K562 (cell line): ENCODE measurements around the gene BMP10. TPM values are rescaled to one million over a fixed set of nuclear protein-coding genes. Genes with fewer than 3 reads are reported as not detected.

Experiments used
- ARID1B ChIP-seq: fragments of 450-650 bp; IDR thresholded peaks from 2 replicates; pipeline ENCODE4 v1.6.1; 2016; ENCODE audit warnings: antibody characterized with exemption, mild to moderate bottlenecking, inconsistent platforms
- CBFA2T3 ChIP-seq: fragments of 450-650 bp; IDR thresholded peaks from 2 replicates; pipeline ENCODE4 v1.6.1; 2017
- CTBP1 ChIP-seq: fragments of 450-650 bp; IDR thresholded peaks from 2 replicates; pipeline ENCODE4 v1.6.1; 2016; ENCODE audit warnings: borderline replicate concordance
- CXXC5 ChIP-seq: fragments of 250-450 bp; sonication (Bioruptor Pico); IDR thresholded peaks from 2 replicates; pipeline ENCODE4 v1.8.0; 2022; ENCODE audit warnings: inconsistent platforms, mild to moderate bottlenecking, moderate library complexity
- EP400 ChIP-seq: fragments of 450-650 bp; IDR thresholded peaks from 2 replicates; pipeline ENCODE4 v1.6.1; 2017; ENCODE audit warnings: antibody characterized with exemption, mild to moderate bottlenecking, moderate library complexity
- JUNB ChIP-seq: fragments of 450-650 bp; formaldehyde crosslinking; conservative IDR thresholded peaks from 2 replicates; pipeline ENCODE4 v1.4.0; 2020; ENCODE audit warnings: mild to moderate bottlenecking
- KDM1A ChIP-seq, 2 experiments: fragments of 450-650 bp; IDR thresholded peaks; 2 replicates each; pipeline ENCODE4 v1.6.1; 2016; ENCODE audit warnings: mild to moderate bottlenecking in 2 of 2
- L3MBTL2 ChIP-seq: fragments of 450-650 bp; IDR thresholded peaks from 2 replicates; pipeline ENCODE4 v1.6.1; 2016; ENCODE audit warnings: mild to moderate bottlenecking, moderate library complexity
- NR3C1 ChIP-seq: sonication (generic); formaldehyde crosslinking; IDR thresholded peaks from 2 replicates; pipeline ENCODE4 v1.8.1; 2022; ENCODE audit warnings: missing genetic modification reagents
- POLR2G ChIP-seq: fragments of 200-400 bp; formaldehyde crosslinking; IDR thresholded peaks from 2 replicates; pipeline ENCODE4 v1.6.1; 2017; ENCODE audit warnings: low read depth, mild to moderate bottlenecking, antibody characterized with exemption, low read length, moderate library complexity
- SMARCA4 ChIP-seq: fragments of 450-650 bp; IDR thresholded peaks from 2 replicates; pipeline ENCODE4 v1.6.1; 2016
- TAF7 ChIP-seq: fragments of 450-650 bp; IDR thresholded peaks from 2 replicates; pipeline ENCODE4 v1.6.1; 2016; ENCODE audit warnings: missing genetic modification characterization, missing compliant biosample characterization
- TAF9B ChIP-seq: fragments of 450-650 bp; IDR thresholded peaks from 2 replicates; pipeline ENCODE4 v1.6.1; 2018; ENCODE audit warnings: mild to moderate bottlenecking; ENCODE audit not compliant: partially characterized antibody
- TBL1XR1 ChIP-seq, 2 experiments: IDR thresholded peaks; 2 replicates each; pipeline ENCODE4 v1.6.1; 2012; ENCODE audit warnings: improper control_type of control experiment in 2 of 2, low read length in 2 of 2, mild to moderate bottlenecking in 1 of 2
- TRIM24 ChIP-seq, 2 experiments: fragments of 450-650 bp; IDR thresholded peaks; 2 replicates each; pipeline ENCODE4 v1.6.1; 2016
- XRCC4 ChIP-seq: IDR thresholded peaks from one replicate; pipeline ENCODE4 v1.6.1; 2011; ENCODE audit not compliant: insufficient read depth, insufficient read length; ENCODE audit errors: extremely low read depth
- ZNF274 ChIP-seq: IDR thresholded peaks from 2 replicates; pipeline ENCODE4 v1.6.1; 2011; ENCODE audit warnings: low read depth, mild to moderate bottlenecking, low read length, moderate library complexity, borderline replicate concordance
- ZNF644 ChIP-seq: fragments of 200-800 bp; sonication (Bioruptor generic); IDR thresholded peaks from 2 replicates; pipeline ENCODE4 v1.6.1; 2016; ENCODE audit warnings: low read depth, missing genetic modification characterization, missing compliant biosample characterization
- polyA plus RNA-seq, 8 experiments: library from polyadenylated mRNA; depleted of rRNA in 4 of 8; stranded (reverse) in 5 of 8; unstranded in 3 of 8; fragments of >200 nt; fragmentation: Nextera tagmentation in 2 of 8; fragmentation: Illumina TruSeq in 1 of 8; extraction: Ambion mirVana in 2 of 8; extraction: Trizol in 1 of 8; gene quantifications; 2 replicates each; pipeline versions ENCODE4 v1.2.1 to v1.2.3, GENCODE V29; 2011 to 2014; ENCODE audit warnings: inconsistent platforms in 1 of 8, missing spikeins in 1 of 8
- total RNA-seq, 7 experiments: library from RNA; depleted of rRNA in 6 of 7; stranded (reverse); fragments of >200 nt in 6 of 7; fragmentation: Illumina TruSeq in 2 of 7; extraction: Trizol in 2 of 7; gene quantifications; 2 replicates each; pipeline versions ENCODE4 v1.2.1 to v1.2.3, GENCODE V29; 2011 to 2021; ENCODE audit warnings: low replicate concordance in 1 of 7
- TF ChIP-seq, protein P1 (sequence below), 2 experiments: fragments of 450-650 bp; formaldehyde crosslinking in 1 of 2; IDR thresholded peaks; 2 replicates each; pipeline versions ENCODE4 v1.4.0 to v1.6.1; 2014 to 2020; ENCODE audit warnings: mild to moderate bottlenecking in 2 of 2, borderline replicate concordance in 1 of 2, low read depth in 1 of 2
- TF ChIP-seq, protein P2 (sequence below): sonication (generic); formaldehyde crosslinking; IDR thresholded peaks from 2 replicates; pipeline ENCODE4 v1.9.0; 2022; ENCODE audit warnings: mild to moderate bottlenecking, missing genetic modification reagents

The BMP10 gene
- total and polyA plus RNA-seq, 9 of the 15 experiments (the other 6 are each of a cell fraction or from before 2014, with no cell fraction given), result 0.11 to 0.91 (median 0.43) TPM

DNA sequence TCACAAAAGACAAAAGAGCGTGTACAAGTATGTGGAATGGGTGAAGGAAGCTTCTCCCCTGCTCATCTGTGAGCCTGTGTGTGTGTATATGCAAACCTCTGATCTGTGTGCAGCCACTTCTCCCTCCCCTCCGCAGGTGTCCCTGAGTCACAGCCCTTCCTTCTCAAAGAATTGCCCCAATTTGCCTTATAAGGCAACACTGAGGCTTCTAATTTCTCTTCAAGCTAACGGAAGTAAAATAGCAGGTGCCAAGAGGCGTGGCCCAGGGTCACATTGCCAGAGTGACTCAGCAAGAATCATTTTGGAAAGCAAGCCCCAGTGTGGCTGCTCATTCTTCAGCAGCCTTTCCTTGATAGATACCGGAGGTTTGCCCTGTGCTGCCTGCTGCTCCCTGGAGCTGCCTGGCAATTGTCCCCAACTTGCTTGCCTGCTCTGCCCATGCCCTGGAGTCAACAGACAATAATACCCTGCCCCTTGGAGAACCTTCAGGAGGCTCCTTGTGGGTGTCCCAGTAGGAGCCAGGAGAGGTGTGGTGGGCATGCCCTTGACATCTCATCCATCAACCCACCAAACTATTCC is 37.3 kb upstream of the BMP10 start (continued):
- TF ChIP-seq, protein P1, sequence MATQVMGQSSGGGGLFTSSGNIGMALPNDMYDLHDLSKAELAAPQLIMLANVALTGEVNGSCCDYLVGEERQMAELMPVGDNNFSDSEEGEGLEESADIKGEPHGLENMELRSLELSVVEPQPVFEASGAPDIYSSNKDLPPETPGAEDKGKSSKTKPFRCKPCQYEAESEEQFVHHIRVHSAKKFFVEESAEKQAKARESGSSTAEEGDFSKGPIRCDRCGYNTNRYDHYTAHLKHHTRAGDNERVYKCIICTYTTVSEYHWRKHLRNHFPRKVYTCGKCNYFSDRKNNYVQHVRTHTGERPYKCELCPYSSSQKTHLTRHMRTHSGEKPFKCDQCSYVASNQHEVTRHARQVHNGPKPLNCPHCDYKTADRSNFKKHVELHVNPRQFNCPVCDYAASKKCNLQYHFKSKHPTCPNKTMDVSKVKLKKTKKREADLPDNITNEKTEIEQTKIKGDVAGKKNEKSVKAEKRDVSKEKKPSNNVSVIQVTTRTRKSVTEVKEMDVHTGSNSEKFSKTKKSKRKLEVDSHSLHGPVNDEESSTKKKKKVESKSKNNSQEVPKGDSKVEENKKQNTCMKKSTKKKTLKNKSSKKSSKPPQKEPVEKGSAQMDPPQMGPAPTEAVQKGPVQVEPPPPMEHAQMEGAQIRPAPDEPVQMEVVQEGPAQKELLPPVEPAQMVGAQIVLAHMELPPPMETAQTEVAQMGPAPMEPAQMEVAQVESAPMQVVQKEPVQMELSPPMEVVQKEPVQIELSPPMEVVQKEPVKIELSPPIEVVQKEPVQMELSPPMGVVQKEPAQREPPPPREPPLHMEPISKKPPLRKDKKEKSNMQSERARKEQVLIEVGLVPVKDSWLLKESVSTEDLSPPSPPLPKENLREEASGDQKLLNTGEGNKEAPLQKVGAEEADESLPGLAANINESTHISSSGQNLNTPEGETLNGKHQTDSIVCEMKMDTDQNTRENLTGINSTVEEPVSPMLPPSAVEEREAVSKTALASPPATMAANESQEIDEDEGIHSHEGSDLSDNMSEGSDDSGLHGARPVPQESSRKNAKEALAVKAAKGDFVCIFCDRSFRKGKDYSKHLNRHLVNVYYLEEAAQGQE (IDR thresholded peaks at IDR 0.05; ENCODE audit: borderline replicate concordance), result peak; percentile 11; the same call in 1 of the 2 replicates
- TF ChIP-seq, protein P1 (CRISPR knock-in tag; IDR thresholded peaks at IDR 0.05; ENCODE audit: low read depth), result no peak
- peak; percentile 31 for TF ChIP-seq CXXC5 (CRISPR knock-in tag)
- peak; percentile 53; the same call in 1 of the 2 replicates for TF ChIP-seq EP400
- peak; percentile 59 for TF ChIP-seq CBFA2T3
- peak; percentile 28 to 55; a peak in 1 of 4 replicates for TF ChIP-seq TRIM24 (IDR thresholded peaks at IDR 0.05)
- peak; percentile 89 for TF ChIP-seq ZNF644
- peak; percentile 53; the same call in 1 of the 2 replicates for TF ChIP-seq SMARCA4
- no peak for TF ChIP-seq ZNF274
- 0 out of 2 replicates have a peak, but pooled peaks have one; percentile 22 for TF ChIP-seq POLR2G
- TF ChIP-seq ARID1B, result peak; percentile 76
- TF ChIP-seq JUNB (CRISPR knock-in tag), result no peak
- no peak for TF ChIP-seq XRCC4
- TF ChIP-seq NR3C1 (CRISPR knock-in tag), result no peak
- TF ChIP-seq KDM1A (IDR thresholded peaks at IDR 0.05), result peak in 1 of 2 experiments; percentile 55; a peak in 2 of 4 replicates
- TF ChIP-seq CTBP1, result peak; percentile 87
- TF ChIP-seq TBL1XR1 (IDR thresholded peaks at IDR 0.05; ENCODE audit: low read length in 2 of 2), result no peak
- TF ChIP-seq, protein P2, sequence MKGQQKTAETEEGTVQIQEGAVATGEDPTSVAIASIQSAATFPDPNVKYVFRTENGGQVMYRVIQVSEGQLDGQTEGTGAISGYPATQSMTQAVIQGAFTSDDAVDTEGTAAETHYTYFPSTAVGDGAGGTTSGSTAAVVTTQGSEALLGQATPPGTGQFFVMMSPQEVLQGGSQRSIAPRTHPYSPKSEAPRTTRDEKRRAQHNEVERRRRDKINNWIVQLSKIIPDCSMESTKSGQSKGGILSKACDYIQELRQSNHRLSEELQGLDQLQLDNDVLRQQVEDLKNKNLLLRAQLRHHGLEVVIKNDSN (CRISPR knock-in tag), result 0 out of 2 replicates have a peak, but pooled peaks have one; percentile 35
- peak; percentile 34 for TF ChIP-seq TAF9B
- TF ChIP-seq L3MBTL2, result peak; percentile 93
- TF ChIP-seq TAF7 (tag), result peak; percentile 78
